ENCODE measurements around the gene MAPK8IP3.

MAPK8IP3 gene

DNA sequence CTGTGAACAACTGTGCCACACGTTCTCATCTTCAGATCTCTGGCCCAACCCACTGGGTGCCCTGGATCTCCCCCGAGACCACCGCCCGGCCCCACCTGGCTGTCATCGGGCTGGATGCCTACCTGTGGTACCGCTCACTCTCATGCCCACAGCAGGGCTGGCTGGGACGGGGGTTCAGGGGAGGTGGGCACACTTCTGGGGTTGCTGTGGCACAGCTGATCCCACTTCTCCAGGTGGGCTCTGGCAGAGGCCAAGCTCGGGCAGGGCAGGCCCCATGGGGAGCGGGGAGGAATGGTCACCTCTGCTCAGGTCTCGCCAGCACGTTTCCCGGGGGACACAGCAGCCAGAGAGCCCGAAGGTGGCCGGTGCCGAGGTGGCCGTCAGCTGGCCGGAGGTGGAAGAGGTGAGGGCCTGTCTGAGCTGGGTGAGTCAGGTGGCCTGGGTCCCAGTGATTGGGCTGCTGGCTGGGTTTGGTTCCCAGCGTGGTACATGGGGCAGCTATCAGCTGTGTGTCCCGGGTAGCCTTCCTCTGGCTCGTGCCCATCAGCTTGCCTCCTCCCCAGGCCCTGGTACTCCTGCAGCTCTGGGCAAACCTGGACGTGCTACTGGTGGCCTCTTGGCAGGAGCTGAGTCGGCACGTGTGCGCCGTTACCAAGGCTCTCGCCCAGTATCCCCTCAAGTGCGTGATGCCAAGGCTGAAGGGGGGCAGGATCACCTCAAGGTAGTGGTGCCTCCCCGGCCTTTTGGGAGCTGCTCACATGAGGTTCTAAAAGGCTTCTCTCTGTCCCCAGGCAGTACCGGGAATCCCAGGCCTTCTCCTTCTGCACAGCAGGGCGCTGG lies 69.2 kb downstream of the MAPK8IP3 start:
- no peaks in the 10 kb centered on the region for H4K20me1 ChIP-seq (ENCODE audit: insufficient read depth, low read length)
- H2AFZ ChIP-seq (ENCODE audit: low read length): no peak overlapping the region
- H3K36me3 ChIP-seq (replicated peaks; ENCODE audit: insufficient read depth, low read length): no peaks in the 10 kb centered on the region
- H3K79me2 ChIP-seq (ENCODE audit: low read length): peaks cover 56% of the 10 kb centered on the region
- H3K4me3 ChIP-seq (ENCODE audit: low read length): no peak overlapping the region
- no peak overlapping the region for H3K9ac ChIP-seq (ENCODE audit: low read length)
- no peaks in the 10 kb centered on the region for H3K9me2 ChIP-seq (replicated peaks; ENCODE audit: insufficient read depth, low read length)
- no peak overlapping the region for H3K4me2 ChIP-seq (ENCODE audit: low read depth, low read length)
- peaks cover 13% of the 10 kb centered on the region for H3F3A ChIP-seq (ENCODE audit: insufficient read depth, low read length)
- TF ChIP-seq EZH2phosphoT487 (IDR thresholded peaks at IDR 0.05; ENCODE audit: low read length) (no peak), CTCF (IDR thresholded peaks at IDR 0.05; ENCODE audit: low read length) (no peak), EZH2 (optimal IDR thresholded peaks at IDR 0.05; ENCODE audit: low read depth, low read length) (no peak)
- no peak for DNase-seq
- H3K27ac ChIP-seq (ENCODE audit: low read length): no peak overlapping the region
- H3K27me3 ChIP-seq (replicated peaks; ENCODE audit: insufficient read depth, low read length): no peaks in the 10 kb centered on the region
- H3K9me3 ChIP-seq (replicated peaks; ENCODE audit: insufficient read depth, low read length): no peaks in the 10 kb centered on the region
- H3K4me1 ChIP-seq (ENCODE audit: low read length): 0 out of 2 replicates have a peak, but pooled peaks cover 3% of the 10 kb centered on the region

- TF ChIP-seq CTCF (IDR thresholded peaks at IDR 0.05; ENCODE audit: low read length) (no peak), EZH2 (optimal IDR thresholded peaks at IDR 0.05; ENCODE audit: low read depth, low read length) (no peak), EZH2phosphoT487 (IDR thresholded peaks at IDR 0.05; ENCODE audit: low read length) (no peak)
- no peak for DNase-seq
- Histone ChIP-seq H3K9me2 (replicated peaks; ENCODE audit: insufficient read depth, low read length) (no peaks in the 10 kb centered on the region), H3K4me3 (ENCODE audit: low read length) (no peak overlapping the region), H3K79me2 (ENCODE audit: low read length) (peaks cover 60% of the 10 kb centered on the region), H2AFZ (ENCODE audit: low read length) (no peak overlapping the region), H3K27me3 (replicated peaks; ENCODE audit: insufficient read depth, low read length) (no peaks in the 10 kb centered on the region), H3K36me3 (replicated peaks; ENCODE audit: insufficient read depth, low read length) (no peaks in the 10 kb centered on the region), H4K20me1 (ENCODE audit: insufficient read depth, low read length) (no peaks in the 10 kb centered on the region), H3K27ac (ENCODE audit: low read length) (no peak overlapping the region), H3K4me2 (ENCODE audit: low read depth, low read length) (no peak overlapping the region), H3K4me1 (ENCODE audit: low read length) (peaks cover 3% of the 10 kb centered on the region; the same call in 1 of the 2 replicates), H3K9me3 (replicated peaks; ENCODE audit: insufficient read depth, low read length) (no peaks in the 10 kb centered on the region), H3F3A (ENCODE audit: insufficient read depth, low read length) (peaks cover 21% of the 10 kb centered on the region), H3K9ac (ENCODE audit: low read length) (no peak overlapping the region)
Observed at GRCh38 chr16:1775846-1776671, 70.1 kb downstream of the MAPK8IP3 start.

GRCh38 chr16:1776672-1776955 lies 70.6 kb downstream of the MAPK8IP3 start:
- Histone ChIP-seq H3K27me3 (replicated peaks; ENCODE audit: insufficient read depth, low read length) (no peaks in the 10 kb centered on the region), H3K9me2 (replicated peaks; ENCODE audit: insufficient read depth, low read length) (no peaks in the 10 kb centered on the region), H3K4me2 (ENCODE audit: low read depth, low read length) (no peak overlapping the region), H2AFZ (ENCODE audit: low read length) (no peak overlapping the region), H3K4me3 (ENCODE audit: low read length) (no peak overlapping the region), H3K4me1 (ENCODE audit: low read length) (peaks cover 8% of the 10 kb centered on the region; the same call in 1 of the 2 replicates), H3K27ac (ENCODE audit: low read length) (no peak overlapping the region), H3F3A (ENCODE audit: insufficient read depth, low read length) (peaks cover 27% of the 10 kb centered on the region), H3K79me2 (ENCODE audit: low read length) (peaks cover 65% of the 10 kb centered on the region), H3K9me3 (replicated peaks; ENCODE audit: insufficient read depth, low read length) (no peaks in the 10 kb centered on the region), H4K20me1 (ENCODE audit: insufficient read depth, low read length) (no peaks in the 10 kb centered on the region), H3K9ac (ENCODE audit: low read length) (no peak overlapping the region), H3K36me3 (replicated peaks; ENCODE audit: insufficient read depth, low read length) (no peaks in the 10 kb centered on the region)
- TF ChIP-seq EZH2phosphoT487 (IDR thresholded peaks at IDR 0.05; ENCODE audit: low read length) (no peak), EZH2 (optimal IDR thresholded peaks at IDR 0.05; ENCODE audit: low read depth, low read length) (no peak), CTCF (IDR thresholded peaks at IDR 0.05; ENCODE audit: low read length) (no peak)
- DNase-seq: no peak
